Measurements from ENCODE around the gene USP47.

DNA sequence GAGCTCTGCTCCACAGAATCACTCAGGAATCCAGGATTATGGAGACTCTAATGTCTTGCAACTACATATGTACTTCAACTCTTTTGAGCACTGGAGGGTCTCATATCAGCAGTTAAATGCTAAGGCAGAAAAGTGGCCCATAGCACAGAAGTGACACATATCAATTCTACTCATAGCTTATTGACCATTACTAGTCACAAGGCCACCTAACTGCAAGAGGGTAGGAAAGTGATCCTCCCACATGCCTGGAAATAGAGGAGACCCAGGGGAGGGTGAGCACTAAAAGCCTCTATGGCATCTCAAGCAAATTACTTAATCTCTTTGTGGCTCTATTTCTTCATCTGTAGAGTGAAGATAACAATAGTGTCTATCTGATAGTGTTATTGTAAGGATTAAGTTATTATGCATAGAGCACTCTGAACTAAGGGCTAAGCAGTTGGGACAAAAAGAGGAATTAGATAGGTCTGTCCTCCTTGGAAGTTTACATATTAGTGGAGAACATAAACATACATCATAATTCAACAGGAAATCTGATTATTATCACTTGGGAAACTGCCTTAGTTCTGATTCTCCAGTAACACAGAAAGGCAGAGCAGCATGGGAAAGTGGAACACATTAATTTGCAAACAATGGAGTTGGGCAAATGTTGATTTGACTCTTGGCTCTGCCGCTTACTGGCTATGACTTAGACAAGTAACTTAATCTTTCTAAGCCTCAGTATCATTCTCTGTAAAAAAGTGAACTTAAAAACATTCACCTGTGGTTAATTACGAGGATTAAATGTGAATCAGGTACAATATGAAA, 25.1 kb upstream of the USP47 start:
- TF ChIP-seq, protein P1, sequence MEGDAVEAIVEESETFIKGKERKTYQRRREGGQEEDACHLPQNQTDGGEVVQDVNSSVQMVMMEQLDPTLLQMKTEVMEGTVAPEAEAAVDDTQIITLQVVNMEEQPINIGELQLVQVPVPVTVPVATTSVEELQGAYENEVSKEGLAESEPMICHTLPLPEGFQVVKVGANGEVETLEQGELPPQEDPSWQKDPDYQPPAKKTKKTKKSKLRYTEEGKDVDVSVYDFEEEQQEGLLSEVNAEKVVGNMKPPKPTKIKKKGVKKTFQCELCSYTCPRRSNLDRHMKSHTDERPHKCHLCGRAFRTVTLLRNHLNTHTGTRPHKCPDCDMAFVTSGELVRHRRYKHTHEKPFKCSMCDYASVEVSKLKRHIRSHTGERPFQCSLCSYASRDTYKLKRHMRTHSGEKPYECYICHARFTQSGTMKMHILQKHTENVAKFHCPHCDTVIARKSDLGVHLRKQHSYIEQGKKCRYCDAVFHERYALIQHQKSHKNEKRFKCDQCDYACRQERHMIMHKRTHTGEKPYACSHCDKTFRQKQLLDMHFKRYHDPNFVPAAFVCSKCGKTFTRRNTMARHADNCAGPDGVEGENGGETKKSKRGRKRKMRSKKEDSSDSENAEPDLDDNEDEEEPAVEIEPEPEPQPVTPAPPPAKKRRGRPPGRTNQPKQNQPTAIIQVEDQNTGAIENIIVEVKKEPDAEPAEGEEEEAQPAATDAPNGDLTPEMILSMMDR (IDR thresholded peaks at IDR 0.05): no peak
- TF ChIP-seq, protein P2, sequence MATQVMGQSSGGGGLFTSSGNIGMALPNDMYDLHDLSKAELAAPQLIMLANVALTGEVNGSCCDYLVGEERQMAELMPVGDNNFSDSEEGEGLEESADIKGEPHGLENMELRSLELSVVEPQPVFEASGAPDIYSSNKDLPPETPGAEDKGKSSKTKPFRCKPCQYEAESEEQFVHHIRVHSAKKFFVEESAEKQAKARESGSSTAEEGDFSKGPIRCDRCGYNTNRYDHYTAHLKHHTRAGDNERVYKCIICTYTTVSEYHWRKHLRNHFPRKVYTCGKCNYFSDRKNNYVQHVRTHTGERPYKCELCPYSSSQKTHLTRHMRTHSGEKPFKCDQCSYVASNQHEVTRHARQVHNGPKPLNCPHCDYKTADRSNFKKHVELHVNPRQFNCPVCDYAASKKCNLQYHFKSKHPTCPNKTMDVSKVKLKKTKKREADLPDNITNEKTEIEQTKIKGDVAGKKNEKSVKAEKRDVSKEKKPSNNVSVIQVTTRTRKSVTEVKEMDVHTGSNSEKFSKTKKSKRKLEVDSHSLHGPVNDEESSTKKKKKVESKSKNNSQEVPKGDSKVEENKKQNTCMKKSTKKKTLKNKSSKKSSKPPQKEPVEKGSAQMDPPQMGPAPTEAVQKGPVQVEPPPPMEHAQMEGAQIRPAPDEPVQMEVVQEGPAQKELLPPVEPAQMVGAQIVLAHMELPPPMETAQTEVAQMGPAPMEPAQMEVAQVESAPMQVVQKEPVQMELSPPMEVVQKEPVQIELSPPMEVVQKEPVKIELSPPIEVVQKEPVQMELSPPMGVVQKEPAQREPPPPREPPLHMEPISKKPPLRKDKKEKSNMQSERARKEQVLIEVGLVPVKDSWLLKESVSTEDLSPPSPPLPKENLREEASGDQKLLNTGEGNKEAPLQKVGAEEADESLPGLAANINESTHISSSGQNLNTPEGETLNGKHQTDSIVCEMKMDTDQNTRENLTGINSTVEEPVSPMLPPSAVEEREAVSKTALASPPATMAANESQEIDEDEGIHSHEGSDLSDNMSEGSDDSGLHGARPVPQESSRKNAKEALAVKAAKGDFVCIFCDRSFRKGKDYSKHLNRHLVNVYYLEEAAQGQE (IDR thresholded peaks at IDR 0.05; ENCODE audit: insufficient read depth in 1 of 2, low read depth in 2 of 2, low read length in 1 of 2): no peak
- no peak for TF ChIP-seq POLR2AphosphoS5 (IDR thresholded peaks at IDR 0.05; ENCODE audit: low read depth, low read length)
- TF ChIP-seq TCF7L2 (IDR thresholded peaks at IDR 0.05; ENCODE audit: low read depth, low read length): no peak

Data from Panc1 (cell line).